ENCODE measurements around the gene FAHD2A.
"Not testable (repeated sequence)": the region's sequence is repeated elsewhere in the genome, so short reads cannot be mapped to it uniquely, and the experiment has no call there.

Gene FAHD2A

GRCh38 chr2:95375532-95376150, 26.9 kb upstream of the FAHD2A start:
- no peak overlapping the region for H3K4me3 ChIP-seq (replicated peaks; ENCODE audit: low read depth, low read length)
- DNase-seq (ENCODE audit: low read depth): no peak
- no peak for TF ChIP-seq CTCF (IDR thresholded peaks at IDR 0.05; ENCODE audit: low read length, missing control alignments)

GRCh38 chr2:95376311-95377215, 25.9 kb upstream of the FAHD2A start:
- no peak for DNase-seq (ENCODE audit: low read depth)
- TF ChIP-seq CTCF (IDR thresholded peaks at IDR 0.05; ENCODE audit: low read length, missing control alignments): no peak
- H3K4me3 ChIP-seq (replicated peaks; ENCODE audit: low read depth, low read length): no peak overlapping the region

- DNase-seq (ENCODE audit: low read depth): no peak
- no peak overlapping the region for H3K4me3 ChIP-seq (replicated peaks; ENCODE audit: low read depth, low read length)
- TF ChIP-seq CTCF (IDR thresholded peaks at IDR 0.05; ENCODE audit: low read length, missing control alignments): no peak
Measured at GRCh38 chr2:95377216-95378123, 25.0 kb upstream of the FAHD2A start.

- H3K4me3 ChIP-seq (replicated peaks; ENCODE audit: low read depth, low read length); DNase-seq (ENCODE audit: low read depth): not testable (repeated sequence)
Measured at GRCh38 chr2:95378281-95378680, 24.2 kb upstream of the FAHD2A start.

GRCh38 chr2:95379371-95379831, 23.1 kb upstream of the FAHD2A start:
- no peak for DNase-seq (ENCODE audit: low read depth)
- H3K4me3 ChIP-seq (replicated peaks; ENCODE audit: low read depth, low read length): no peak overlapping the region
- TF ChIP-seq CTCF (IDR thresholded peaks at IDR 0.05; ENCODE audit: low read length, missing control alignments): peak; percentile 18

- no peak overlapping the region for H3K4me3 ChIP-seq (replicated peaks; ENCODE audit: low read depth, low read length)
- no peak for DNase-seq (ENCODE audit: low read depth)
- no peak for TF ChIP-seq CTCF (IDR thresholded peaks at IDR 0.05; ENCODE audit: low read length, missing control alignments)
Measured at GRCh38 chr2:95380280-95380679, 22.2 kb upstream of the FAHD2A start.

- H3K4me3 ChIP-seq (replicated peaks; ENCODE audit: low read depth, low read length): no peak overlapping the region
- no peak for DNase-seq (ENCODE audit: low read depth)
- no peak for TF ChIP-seq CTCF (IDR thresholded peaks at IDR 0.05; ENCODE audit: low read length, missing control alignments)
Measured at GRCh38 chr2:95380731-95381130, 21.8 kb upstream of the FAHD2A start.

Measured in fibroblast of pulmonary artery (primary cell).